ENCODE results near the gene BMF. TPM values are rescaled to one million over a fixed set of nuclear protein-coding genes. Genes with fewer than 3 reads are reported as not detected.

Gene BMF
- total RNA-seq, 1 donor, result 8.0 TPM

- Histone ChIP-seq H3K9me3 (ENCODE audit: low read depth, low read length) (no peaks in the 10 kb centered on the region), H3K36me3 (ENCODE audit: insufficient read depth, low read length) (no peaks in the 10 kb centered on the region), H3K4me3 (ENCODE audit: insufficient read depth, low read length) (no peak overlapping the region), H3K4me2 (ENCODE audit: insufficient read depth, low read length) (no peak overlapping the region), H3K4me1 (ENCODE audit: insufficient read depth, low read length) (peaks cover 10% of the 10 kb centered on the region), H3K27ac (ENCODE audit: low read depth, low read length) (no peak overlapping the region), H3K79me2 (ENCODE audit: insufficient read depth, low read length) (no peaks in the 10 kb centered on the region), H3K27me3 (ENCODE audit: insufficient read depth, low read length) (no peaks in the 10 kb centered on the region), H4K20me1 (ENCODE audit: insufficient read depth, low read length) (no peaks in the 10 kb centered on the region), H2AFZ (ENCODE audit: low read length) (no peak overlapping the region)
- TF ChIP-seq CTCF (IDR thresholded peaks at IDR 0.05; ENCODE audit: extremely low read depth, low read depth, low read length), result no peak
- DNase-seq (ENCODE audit: insufficient read length, low spot score, missing footprints), result no peak
Measured at GRCh38 chr15:40072216-40072990, 36.3 kb downstream of the BMF start.

- Histone ChIP-seq H3K27ac (ENCODE audit: low read depth, low read length) (no peak overlapping the region), H2AFZ (ENCODE audit: low read length) (no peak overlapping the region), H3K4me1 (ENCODE audit: insufficient read depth, low read length) (peaks cover 10% of the 10 kb centered on the region), H4K20me1 (ENCODE audit: insufficient read depth, low read length) (no peaks in the 10 kb centered on the region), H3K27me3 (ENCODE audit: insufficient read depth, low read length) (no peaks in the 10 kb centered on the region), H3K4me2 (ENCODE audit: insufficient read depth, low read length) (no peak overlapping the region), H3K4me3 (ENCODE audit: insufficient read depth, low read length) (no peak overlapping the region), H3K36me3 (ENCODE audit: insufficient read depth, low read length) (no peaks in the 10 kb centered on the region), H3K9me3 (ENCODE audit: low read depth, low read length) (no peaks in the 10 kb centered on the region), H3K79me2 (ENCODE audit: insufficient read depth, low read length) (no peaks in the 10 kb centered on the region)
- DNase-seq (ENCODE audit: insufficient read length, low spot score, missing footprints), result no peak
- TF ChIP-seq CTCF (IDR thresholded peaks at IDR 0.05; ENCODE audit: extremely low read depth, low read depth, low read length), result no peak
Measured at GRCh38 chr15:40070608-40071218, 38.0 kb downstream of the BMF start.

- Histone ChIP-seq H3K4me1 (ENCODE audit: insufficient read depth, low read length) (peaks cover 10% of the 10 kb centered on the region), H3K9me3 (ENCODE audit: low read depth, low read length) (no peaks in the 10 kb centered on the region), H4K20me1 (ENCODE audit: insufficient read depth, low read length) (no peaks in the 10 kb centered on the region), H3K27ac (ENCODE audit: low read depth, low read length) (no peak overlapping the region), H3K36me3 (ENCODE audit: insufficient read depth, low read length) (no peaks in the 10 kb centered on the region), H3K4me3 (ENCODE audit: insufficient read depth, low read length) (no peak overlapping the region), H2AFZ (ENCODE audit: low read length) (no peak overlapping the region), H3K27me3 (ENCODE audit: insufficient read depth, low read length) (no peaks in the 10 kb centered on the region), H3K79me2 (ENCODE audit: insufficient read depth, low read length) (no peaks in the 10 kb centered on the region), H3K4me2 (ENCODE audit: insufficient read depth, low read length) (no peak overlapping the region)
- TF ChIP-seq CTCF (IDR thresholded peaks at IDR 0.05; ENCODE audit: extremely low read depth, low read depth, low read length), result no peak
- DNase-seq (ENCODE audit: insufficient read length, low spot score, missing footprints), result no peak
Measured at GRCh38 chr15:40070166-40070557, 38.5 kb downstream of the BMF start.
